HEK293 (cell line): Measurements from ENCODE around the gene HAAO.
A peak's percentile ranks its signal among the peaks of the same experiment; 100 is the strongest.

ENCODE experiments used
- CTCF ChIP-seq: fragments of 450-650 bp; formaldehyde crosslinking; IDR thresholded peaks from 2 replicates; pipeline ENCODE4 v1.5.1; 2016; ENCODE audit warnings: missing biosample characterization, missing genetic modification characterization
- GFI1B ChIP-seq: fragments of 450-650 bp; formaldehyde crosslinking; IDR thresholded peaks from 2 replicates; pipeline ENCODE4 v1.5.1; 2016; ENCODE audit warnings: missing biosample characterization, missing genetic modification characterization
- GLI4 ChIP-seq: fragments of 450-650 bp; formaldehyde crosslinking; IDR thresholded peaks from 2 replicates; pipeline ENCODE4 v1.5.1; 2016; ENCODE audit warnings: missing biosample characterization, missing genetic modification characterization
- KLF16 ChIP-seq: fragments of 450-650 bp; formaldehyde crosslinking; IDR thresholded peaks from 2 replicates; pipeline ENCODE4 v1.5.1; 2017; ENCODE audit warnings: missing biosample characterization, missing genetic modification characterization
- KLF8 ChIP-seq: fragments of 450-650 bp; formaldehyde crosslinking; IDR thresholded peaks from 2 replicates; pipeline ENCODE4 v1.5.1; 2016; ENCODE audit warnings: missing biosample characterization, missing genetic modification characterization
- SALL2 ChIP-seq: fragments of 450-650 bp; formaldehyde crosslinking; IDR thresholded peaks from 2 replicates; pipeline ENCODE4 v1.5.0; 2017; ENCODE audit warnings: missing biosample characterization, mild to moderate bottlenecking, missing genetic modification characterization, borderline replicate concordance
- TSHZ1 ChIP-seq: fragments of 450-650 bp; formaldehyde crosslinking; IDR thresholded peaks from 2 replicates; pipeline ENCODE4 v1.5.1; 2016; ENCODE audit warnings: missing biosample characterization, missing genetic modification characterization, borderline replicate concordance
- ZBTB11 ChIP-seq: fragments of 450-650 bp; formaldehyde crosslinking; conservative IDR thresholded peaks from 2 replicates; pipeline ENCODE4 v1.5.1; 2016; ENCODE audit warnings: low read depth, missing biosample characterization, missing genetic modification characterization
- ZBTB48 ChIP-seq: fragments of 450-650 bp; formaldehyde crosslinking; IDR thresholded peaks from 2 replicates; pipeline ENCODE4 v1.5.1; 2016; ENCODE audit warnings: missing biosample characterization, missing genetic modification characterization
- ZNF114 ChIP-seq: fragments of 450-650 bp; formaldehyde crosslinking; IDR thresholded peaks from 2 replicates; pipeline ENCODE4 v1.5.0; 2017; ENCODE audit warnings: missing biosample characterization, missing genetic modification characterization
- ZNF174 ChIP-seq: fragments of 450-650 bp; formaldehyde crosslinking; IDR thresholded peaks from 2 replicates; pipeline ENCODE4 v1.5.0; 2017; ENCODE audit warnings: missing biosample characterization, mild to moderate bottlenecking, missing genetic modification characterization
- ZNF223 ChIP-seq: fragments of 450-650 bp; formaldehyde crosslinking; IDR thresholded peaks from 2 replicates; pipeline ENCODE4 v1.5.1; 2016; ENCODE audit warnings: missing biosample characterization, missing genetic modification characterization
- ZNF274 ChIP-seq, 2 experiments: fragments of 200-500 bp in 1 of 2; fragments of 450-650 bp in 1 of 2; sonication (Bioruptor generic) in 1 of 2; formaldehyde crosslinking in 1 of 2; IDR thresholded peaks; 2 replicates each; pipeline versions ENCODE4 v1.5.1 to v1.6.1; 2014 to 2016; ENCODE audit warnings: borderline replicate concordance in 1 of 2, inconsistent platforms in 1 of 2, low read length in 1 of 2, missing biosample characterization in 1 of 2, missing genetic modification characterization in 1 of 2
- ZNF302 ChIP-seq: fragments of 450-650 bp; formaldehyde crosslinking; IDR thresholded peaks from 2 replicates; pipeline ENCODE4 v1.5.1; 2016; ENCODE audit warnings: missing biosample characterization, missing genetic modification characterization, low read depth
- ZNF335 ChIP-seq: fragments of 450-650 bp; formaldehyde crosslinking; conservative IDR thresholded peaks from 2 replicates; pipeline ENCODE4 v1.5.1; 2016; ENCODE audit warnings: missing biosample characterization, missing genetic modification characterization
- ZNF341 ChIP-seq: fragments of 450-650 bp; formaldehyde crosslinking; IDR thresholded peaks from 2 replicates; pipeline ENCODE4; 2016; ENCODE audit warnings: low read depth, missing biosample characterization, missing genetic modification characterization
- ZNF366 ChIP-seq: fragments of 450-650 bp; formaldehyde crosslinking; conservative IDR thresholded peaks from 2 replicates; pipeline ENCODE4 v1.5.1; 2016; ENCODE audit warnings: missing biosample characterization, missing genetic modification characterization
- ZNF473 ChIP-seq: fragments of 450-650 bp; formaldehyde crosslinking; IDR thresholded peaks from 2 replicates; pipeline ENCODE4 v1.5.1; 2017; ENCODE audit warnings: missing biosample characterization, missing genetic modification characterization
- ZNF501 ChIP-seq: fragments of 450-650 bp; formaldehyde crosslinking; IDR thresholded peaks from 2 replicates; pipeline ENCODE4 v1.5.1; 2016; ENCODE audit warnings: missing biosample characterization, missing genetic modification characterization
- ZNF596 ChIP-seq: fragments of 450-650 bp; IDR thresholded peaks from 2 replicates; pipeline ENCODE4 v1.5.0; 2018; ENCODE audit warnings: missing biosample characterization, mild to moderate bottlenecking, missing genetic modification characterization, moderate library complexity
- ZNF645 ChIP-seq: fragments of 450-650 bp; formaldehyde crosslinking; IDR thresholded peaks from 2 replicates; pipeline ENCODE4; 2016; ENCODE audit warnings: missing biosample characterization, missing genetic modification characterization
- ZNF654 ChIP-seq: fragments of 450-650 bp; formaldehyde crosslinking; IDR thresholded peaks from 2 replicates; pipeline ENCODE4 v1.5.1; 2016; ENCODE audit warnings: low read depth, missing biosample characterization, missing genetic modification characterization
- ZSCAN23 ChIP-seq: fragments of 450-650 bp; formaldehyde crosslinking; IDR thresholded peaks from 2 replicates; pipeline ENCODE4 v1.5.1; 2016; ENCODE audit warnings: missing biosample characterization, missing genetic modification characterization
- TF ChIP-seq, protein P1 (sequence below): IDR thresholded peaks from 2 replicates; pipeline ENCODE4 v1.6.1; 2011; ENCODE audit warnings: mild to moderate bottlenecking, low read depth, low read length, borderline replicate concordance
- TF ChIP-seq, protein P2 (sequence below): fragments of 450-650 bp; formaldehyde crosslinking; IDR thresholded peaks from 2 replicates; pipeline ENCODE4 v1.5.1; 2016; ENCODE audit warnings: missing biosample characterization, missing genetic modification characterization

HAAO gene

GRCh38 chr2:42810121-42810970, 18.0 kb upstream of the HAAO start (continued):
- TF ChIP-seq, protein P1, sequence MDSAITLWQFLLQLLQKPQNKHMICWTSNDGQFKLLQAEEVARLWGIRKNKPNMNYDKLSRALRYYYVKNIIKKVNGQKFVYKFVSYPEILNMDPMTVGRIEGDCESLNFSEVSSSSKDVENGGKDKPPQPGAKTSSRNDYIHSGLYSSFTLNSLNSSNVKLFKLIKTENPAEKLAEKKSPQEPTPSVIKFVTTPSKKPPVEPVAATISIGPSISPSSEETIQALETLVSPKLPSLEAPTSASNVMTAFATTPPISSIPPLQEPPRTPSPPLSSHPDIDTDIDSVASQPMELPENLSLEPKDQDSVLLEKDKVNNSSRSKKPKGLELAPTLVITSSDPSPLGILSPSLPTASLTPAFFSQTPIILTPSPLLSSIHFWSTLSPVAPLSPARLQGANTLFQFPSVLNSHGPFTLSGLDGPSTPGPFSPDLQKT, result no peak
- TF ChIP-seq ZBTB11 (tag by site-specific recombination), result 0 out of 2 replicates have a peak, but pooled peaks have one; percentile 16
- peak; percentile 69 for TF ChIP-seq ZNF366 (tag by site-specific recombination)
- TF ChIP-seq ZNF596 (tag by site-specific recombination), result 0 out of 2 replicates have a peak, but pooled peaks have one; percentile 17
- no peak for TF ChIP-seq ZNF654 (tag by site-specific recombination)
- 0 out of 2 replicates have a peak, but pooled peaks have one; percentile 9 for TF ChIP-seq ZBTB48 (tag by site-specific recombination)
- TF ChIP-seq ZNF274 (IDR thresholded peaks at IDR 0.05; ENCODE audit: low read length), result no peak
- no peak for TF ChIP-seq ZNF274 (tag by site-specific recombination; IDR thresholded peaks at IDR 0.05; ENCODE audit: borderline replicate concordance)
- peak; percentile 96 for TF ChIP-seq ZNF501
- TF ChIP-seq ZNF473 (tag by site-specific recombination), result no peak
- TF ChIP-seq ZNF223, result no peak
- 0 out of 2 replicates have a peak, but pooled peaks have one; percentile 10 for TF ChIP-seq CTCF
- TF ChIP-seq KLF16 (tag by site-specific recombination), result peak; percentile 43; the same call in 1 of the 2 replicates
- peak; percentile 79 for TF ChIP-seq ZNF341 (tag by site-specific recombination)
- TF ChIP-seq, protein P2, sequence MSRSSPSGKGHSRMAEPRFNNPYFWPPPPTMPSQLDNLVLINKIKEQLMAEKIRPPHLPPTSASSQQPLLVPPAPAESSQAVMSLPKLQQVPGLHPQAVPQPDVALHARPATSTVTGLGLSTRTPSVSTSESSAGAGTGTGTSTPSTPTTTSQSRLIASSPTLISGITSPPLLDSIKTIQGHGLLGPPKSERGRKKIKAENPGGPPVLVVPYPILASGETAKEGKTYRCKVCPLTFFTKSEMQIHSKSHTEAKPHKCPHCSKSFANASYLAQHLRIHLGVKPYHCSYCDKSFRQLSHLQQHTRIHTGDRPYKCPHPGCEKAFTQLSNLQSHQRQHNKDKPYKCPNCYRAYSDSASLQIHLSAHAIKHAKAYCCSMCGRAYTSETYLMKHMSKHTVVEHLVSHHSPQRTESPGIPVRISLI (tag by site-specific recombination), result 0 out of 2 replicates have a peak, but pooled peaks have one; percentile 17
- 0 out of 2 replicates have a peak, but pooled peaks have one; percentile 47 for TF ChIP-seq ZSCAN23 (tag by site-specific recombination)
- TF ChIP-seq ZNF114 (tag by site-specific recombination), result no peak
- no peak for TF ChIP-seq SALL2 (tag by site-specific recombination)
- TF ChIP-seq ZNF174 (tag by site-specific recombination), result no peak
- TF ChIP-seq GFI1B (tag by site-specific recombination), result 0 out of 2 replicates have a peak, but pooled peaks have one; percentile 44
- TF ChIP-seq ZNF302 (tag by site-specific recombination), result no peak
- peak; percentile 75; the same call in 1 of the 2 replicates for TF ChIP-seq GLI4 (tag by site-specific recombination)
- 0 out of 2 replicates have a peak, but pooled peaks have one; percentile 30 for TF ChIP-seq ZNF335 (tag by site-specific recombination)
- TF ChIP-seq ZNF645 (tag by site-specific recombination), result no peak
- peak; percentile 59; the same call in 1 of the 2 replicates for TF ChIP-seq KLF8 (tag by site-specific recombination)
- TF ChIP-seq TSHZ1 (tag by site-specific recombination), result no peak
